OCI-LY1 (cell line): ENCODE data around the gene PTPRN2.

Experiments used
- H2AFZ ChIP-seq: fragments of 200-600 bp; sonication (generic), shearing (Covaris generic); 2 replicates; pipeline ENCODE4 v1.6.0; 2014; ENCODE audit warnings: antibody characterized with exemption, mild to moderate bottlenecking, low read length
- H3F3A ChIP-seq: fragments of 200-600 bp; sonication (generic), shearing (Covaris generic); 2 replicates; pipeline ENCODE4 v1.6.0; 2014; ENCODE audit warnings: mild to moderate bottlenecking, antibody characterized with exemption, low read length, moderate library complexity; ENCODE audit not compliant: insufficient read depth
- H3K27ac ChIP-seq: fragments of 200-600 bp; sonication (generic); 2 replicates; pipeline ENCODE4 v1.5.1; 2014; ENCODE audit warnings: low read length, mixed run types, mild to moderate bottlenecking, low read depth; ENCODE audit not compliant: poor library complexity, severe bottlenecking
- H3K27me3 ChIP-seq: fragments of 200-600 bp; sonication (generic); 2 replicates; pipeline ENCODE4 v1.6.0; 2014; ENCODE audit warnings: antibody characterized with exemption, mild to moderate bottlenecking, low read length, moderate library complexity; ENCODE audit not compliant: insufficient read depth
- H3K36me3 ChIP-seq: fragments of 200-600 bp; sonication (generic); 2 replicates; pipeline ENCODE4 v1.6.1; 2014; ENCODE audit warnings: mild to moderate bottlenecking, antibody characterized with exemption, low read length, moderate library complexity, mixed read lengths; ENCODE audit not compliant: insufficient read depth
- H3K4me1 ChIP-seq: fragments of 200-600 bp; sonication (generic); 2 replicates; pipeline ENCODE4 v1.5.1; 2014; ENCODE audit warnings: mild to moderate bottlenecking, low read length, moderate library complexity; ENCODE audit not compliant: insufficient read depth, severe bottlenecking
- H3K4me2 ChIP-seq: fragments of 200-600 bp; sonication (generic), shearing (Covaris generic); 2 replicates; pipeline ENCODE4 v1.6.1; 2014; ENCODE audit warnings: low read length
- H3K4me3 ChIP-seq: fragments of 200-600 bp; sonication (generic); 2 replicates; pipeline ENCODE4 v1.5.1; 2014; ENCODE audit warnings: low read length, low read depth, mild to moderate bottlenecking, mixed read lengths; ENCODE audit not compliant: poor library complexity, severe bottlenecking
- H3K79me2 ChIP-seq: fragments of 200-600 bp; shearing (Covaris generic); 2 replicates; pipeline ENCODE4 v1.6.1; 2016; ENCODE audit warnings: mixed run types, low read length, mixed read lengths; ENCODE audit not compliant: insufficient read depth
- H3K9ac ChIP-seq: fragments of 200-600 bp; sonication (generic), shearing (Covaris generic); 2 replicates; pipeline ENCODE4 v1.6.1; 2014; ENCODE audit warnings: mild to moderate bottlenecking, low read length, mixed read lengths
- H3K9me2 ChIP-seq: fragments of 200-600 bp; sonication (generic), shearing (Covaris generic); 2 replicates; pipeline ENCODE4 v1.6.1; 2014; ENCODE audit warnings: low read depth, mild to moderate bottlenecking, low read length, mixed read lengths
- H3K9me3 ChIP-seq: fragments of 200-600 bp; shearing (Covaris generic); 2 replicates; pipeline ENCODE4 v1.6.1; 2014; ENCODE audit warnings: low read length, mixed read lengths
- H4K20me1 ChIP-seq: fragments of 200-600 bp; sonication (generic), shearing (Covaris generic); 2 replicates; pipeline ENCODE4 v1.6.0; 2016; ENCODE audit warnings: mild to moderate bottlenecking, low read length; ENCODE audit not compliant: insufficient read depth
- EZH2 ChIP-seq: fragments of 200-600 bp; sonication (generic), shearing (Covaris generic); IDR thresholded peaks from 2 replicates; pipeline ENCODE4 v1.8.0; 2017; ENCODE audit warnings: borderline replicate concordance, mixed run types, mild to moderate bottlenecking, antibody characterized with exemption, low read length, moderate library complexity, mixed read lengths
- TF ChIP-seq, protein P1 (sequence below): fragments of 200-600 bp; sonication (generic), shearing (Covaris generic); IDR thresholded peaks from 2 replicates; pipeline ENCODE4 v1.5.1; 2017; ENCODE audit warnings: mild to moderate bottlenecking, antibody characterized with exemption, low read length, moderate library complexity, mixed read lengths

The PTPRN2 gene

GRCh38 chr7:158167373-158167772 lies 420.2 kb downstream of the PTPRN2 start:
- no peaks in the 10 kb centered on the region for H3K27me3 ChIP-seq
- no peaks in the 10 kb centered on the region for H3F3A ChIP-seq
- H3K4me2 ChIP-seq: no peak overlapping the region
- no peak overlapping the region for H3K9ac ChIP-seq
- no peaks in the 10 kb centered on the region for H4K20me1 ChIP-seq
- no peaks in the 10 kb centered on the region for H3K9me3 ChIP-seq
- H3K9me2 ChIP-seq: no peaks in the 10 kb centered on the region
- H3K27ac ChIP-seq: no peak overlapping the region
- no peaks in the 10 kb centered on the region for H3K36me3 ChIP-seq
- H3K4me1 ChIP-seq: no peaks in the 10 kb centered on the region
- TF ChIP-seq, protein P1, sequence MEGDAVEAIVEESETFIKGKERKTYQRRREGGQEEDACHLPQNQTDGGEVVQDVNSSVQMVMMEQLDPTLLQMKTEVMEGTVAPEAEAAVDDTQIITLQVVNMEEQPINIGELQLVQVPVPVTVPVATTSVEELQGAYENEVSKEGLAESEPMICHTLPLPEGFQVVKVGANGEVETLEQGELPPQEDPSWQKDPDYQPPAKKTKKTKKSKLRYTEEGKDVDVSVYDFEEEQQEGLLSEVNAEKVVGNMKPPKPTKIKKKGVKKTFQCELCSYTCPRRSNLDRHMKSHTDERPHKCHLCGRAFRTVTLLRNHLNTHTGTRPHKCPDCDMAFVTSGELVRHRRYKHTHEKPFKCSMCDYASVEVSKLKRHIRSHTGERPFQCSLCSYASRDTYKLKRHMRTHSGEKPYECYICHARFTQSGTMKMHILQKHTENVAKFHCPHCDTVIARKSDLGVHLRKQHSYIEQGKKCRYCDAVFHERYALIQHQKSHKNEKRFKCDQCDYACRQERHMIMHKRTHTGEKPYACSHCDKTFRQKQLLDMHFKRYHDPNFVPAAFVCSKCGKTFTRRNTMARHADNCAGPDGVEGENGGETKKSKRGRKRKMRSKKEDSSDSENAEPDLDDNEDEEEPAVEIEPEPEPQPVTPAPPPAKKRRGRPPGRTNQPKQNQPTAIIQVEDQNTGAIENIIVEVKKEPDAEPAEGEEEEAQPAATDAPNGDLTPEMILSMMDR: no peak
- TF ChIP-seq EZH2: no peak
- no peaks in the 10 kb centered on the region for H3K79me2 ChIP-seq
- H2AFZ ChIP-seq: no peak overlapping the region
- H3K4me3 ChIP-seq: no peak overlapping the region

- H3K4me3 ChIP-seq: no peak overlapping the region
- H3K9ac ChIP-seq: no peak overlapping the region
- no peaks in the 10 kb centered on the region for H3K9me2 ChIP-seq
- H3K27ac ChIP-seq: no peak overlapping the region
- no peaks in the 10 kb centered on the region for H3K9me3 ChIP-seq
- H4K20me1 ChIP-seq: no peaks in the 10 kb centered on the region
- H3K27me3 ChIP-seq: no peaks in the 10 kb centered on the region
- no peaks in the 10 kb centered on the region for H3F3A ChIP-seq
- TF ChIP-seq, protein P1: no peak
- TF ChIP-seq EZH2: no peak
- H3K4me1 ChIP-seq: no peaks in the 10 kb centered on the region
- H2AFZ ChIP-seq: no peak overlapping the region
- H3K79me2 ChIP-seq: no peaks in the 10 kb centered on the region
- no peak overlapping the region for H3K4me2 ChIP-seq
- H3K36me3 ChIP-seq: no peaks in the 10 kb centered on the region
Observed at GRCh38 chr7:158166386-158167340, 421.0 kb downstream of the PTPRN2 start.

DNA sequence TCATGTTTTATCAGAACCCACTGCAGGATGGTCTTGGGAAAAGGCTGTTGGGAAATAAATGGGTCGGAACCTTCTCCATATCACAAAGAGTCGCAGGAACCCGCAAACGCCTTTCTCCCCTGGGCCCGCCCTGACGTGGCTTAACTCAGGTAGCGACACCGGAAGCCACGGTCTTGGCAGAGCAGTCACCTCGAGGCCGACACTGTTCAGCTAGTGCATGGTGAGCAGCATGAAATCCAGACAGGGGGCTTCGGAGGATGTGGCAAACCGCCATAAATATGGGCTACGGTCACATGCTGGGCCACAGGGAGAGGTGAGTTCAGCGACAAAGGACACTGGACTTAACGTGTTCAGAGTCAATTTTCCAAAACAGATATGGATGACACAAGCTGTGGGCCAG lies 421.9 kb downstream of the PTPRN2 start:
- H3K27me3 ChIP-seq: no peaks in the 10 kb centered on the region
- H3K36me3 ChIP-seq: no peaks in the 10 kb centered on the region
- no peaks in the 10 kb centered on the region for H3K4me1 ChIP-seq
- no peak overlapping the region for H3K4me3 ChIP-seq
- no peak overlapping the region for H3K4me2 ChIP-seq
- no peaks in the 10 kb centered on the region for H3K79me2 ChIP-seq
- no peak for TF ChIP-seq EZH2
- TF ChIP-seq, protein P1: no peak
- no peaks in the 10 kb centered on the region for H3K9me3 ChIP-seq
- H3K27ac ChIP-seq: no peak overlapping the region
- no peaks in the 10 kb centered on the region for H3F3A ChIP-seq
- no peak overlapping the region for H3K9ac ChIP-seq
- H2AFZ ChIP-seq: no peak overlapping the region
- no peaks in the 10 kb centered on the region for H3K9me2 ChIP-seq
- H4K20me1 ChIP-seq: no peaks in the 10 kb centered on the region
